CD8-positive, alpha-beta memory T cell (primary cell): ENCODE data around the gene KLHL4. TPM values are rescaled to one million over a fixed set of nuclear protein-coding genes. Genes with fewer than 3 reads are reported as not detected.
"Not testable (repeated sequence)": the region's sequence is repeated elsewhere in the genome, so short reads cannot be mapped to it uniquely, and the experiment has no call there.

Experiments used
- CTCF ChIA-PET: fragments of 350-600 bp; sonication (Branson Sonifier 250); formaldehyde crosslinking; loops from one replicate; lab custom pipeline; 2021; ENCODE audit warnings: antibody characterized with exemption; lab: Charles Lee
- POLR2A ChIA-PET: fragments of 350-600 bp; sonication (Branson Sonifier 250); formaldehyde crosslinking; loops from one replicate; lab custom pipeline; 2021; ENCODE audit warnings: antibody characterized with exemption; lab: Charles Lee
- DNase-seq, 5 donors: peaks; one replicate each; pipeline versions ENCODE4 v3.0.0 to v3.0.0-alpha.2; 2020 to 2022; ENCODE audit warnings: mixed read lengths in 1 of 5
- H3K27ac ChIP-seq: one replicate; pipeline ENCODE4 v1.7.0; 2013; ENCODE audit warnings: low read depth, mild to moderate bottlenecking, low read length, moderate library complexity
- H3K27me3 ChIP-seq: 2 replicates; pipeline ENCODE4 v1.7.0; 2013; ENCODE audit warnings: low read length, mild to moderate bottlenecking; ENCODE audit not compliant: insufficient read depth, poor library complexity, severe bottlenecking
- H3K36me3 ChIP-seq: 2 replicates; pipeline ENCODE4 v1.7.0; 2013; ENCODE audit warnings: mild to moderate bottlenecking, low read length, moderate library complexity; ENCODE audit not compliant: insufficient read depth
- H3K4me1 ChIP-seq: 2 replicates; pipeline ENCODE4 v1.7.0; 2013; ENCODE audit warnings: mild to moderate bottlenecking, low read length, moderate library complexity; ENCODE audit not compliant: insufficient read depth
- H3K4me3 ChIP-seq: 2 replicates; pipeline ENCODE4 v1.7.0; 2013; ENCODE audit warnings: mild to moderate bottlenecking, low read length
- H3K9me3 ChIP-seq: 2 replicates; pipeline ENCODE4 v1.7.0; 2013; ENCODE audit warnings: mild to moderate bottlenecking, low read length
- H3K27ac Mint-ChIP-seq, 8 donors: one replicate each; pipeline ENCODE4 v1.8.0; 2020 to 2021; ENCODE audit warnings: mixed read lengths in 8 of 8, mild to moderate bottlenecking in 6 of 8, inconsistent platforms in 3 of 8, moderate library complexity in 3 of 8
- H3K27me3 Mint-ChIP-seq, 2 donors: one replicate each; pipeline ENCODE4 v1.8.0; 2020 to 2021; ENCODE audit warnings: mixed read lengths in 2 of 2, mild to moderate bottlenecking in 1 of 2, moderate library complexity in 1 of 2
- H3K36me3 Mint-ChIP-seq, 3 donors: one replicate each; pipeline ENCODE4 v1.8.0; 2020 to 2021; ENCODE audit warnings: mixed read lengths in 3 of 3, inconsistent platforms in 1 of 3, mild to moderate bottlenecking in 1 of 3
- H3K4me1 Mint-ChIP-seq, 3 donors: one replicate each; pipeline ENCODE4 v1.8.0; 2020 to 2021; ENCODE audit warnings: mixed read lengths in 3 of 3, inconsistent platforms in 1 of 3, mild to moderate bottlenecking in 1 of 3
- H3K4me3 Mint-ChIP-seq, 7 donors: one replicate each; pipeline ENCODE4 v1.8.0; 2020 to 2021; ENCODE audit warnings: mixed read lengths in 7 of 7, mild to moderate bottlenecking in 6 of 7, moderate library complexity in 4 of 7, inconsistent platforms in 2 of 7
- H3K9me3 Mint-ChIP-seq, 5 donors: one replicate each; pipeline ENCODE4 v1.8.0; 2020 to 2022; ENCODE audit warnings: mixed read lengths in 5 of 5, mild to moderate bottlenecking in 3 of 5, moderate library complexity in 2 of 5, inconsistent platforms in 1 of 5
- polyA plus RNA-seq: library from polyadenylated mRNA; unstranded; fragments of 300-500 nt; fragmentation: Illumina TruSeq; gene quantifications from one replicate; pipeline ENCODE4 v1.2.3, GENCODE V29; 2021
- total RNA-seq, 2 experiments: library from RNA; stranded (reverse); gene quantifications; one replicate each; pipeline ENCODE4 v1.2.3, GENCODE V29; 2021

The KLHL4 gene
- total and polyA plus RNA-seq, 3 experiments from 2014 or later = 0.18 to 0.43 (median 0.28) TPM

GRCh38 chrX:87679849-87680248 lies 162.2 kb downstream of the KLHL4 start:
- Histone ChIP-seq H3K27ac (no peak overlapping the region), H3K4me1 (no peaks in the 10 kb centered on the region), H3K36me3 (no peaks in the 10 kb centered on the region), H3K27me3 (no peaks in the 10 kb centered on the region), H3K4me3 (no peak overlapping the region), H3K9me3 (no peaks in the 10 kb centered on the region)
- Mint-ChIP-seq H3K36me3 (no peaks in the 10 kb centered on the region), H3K27me3 (peaks cover 0 to 3% of the 10 kb centered on the region in 2 donors), H3K4me1 (no peaks in the 10 kb centered on the region), H3K27ac (no peak overlapping the region), H3K9me3 (peaks cover 0 to 4% (median 0%) of the 10 kb centered on the region in 5 donors), H3K4me3 (no peak overlapping the region)
- ChIA-PET CTCF (no interaction called here), POLR2A (no interaction called here)
- no peak for DNase-seq

GRCh38 chrX:87687703-87688102 lies 170.1 kb downstream of the KLHL4 start:
- no peaks in the 10 kb centered on the region for H3K9me3 ChIP-seq
- H3K4me1 Mint-ChIP-seq = no peaks in the 10 kb centered on the region
- DNase-seq = no peak
- POLR2A ChIA-PET = no interaction called here
- H3K27me3 ChIP-seq = no peaks in the 10 kb centered on the region
- no peak overlapping the region for H3K4me3 Mint-ChIP-seq
- H3K36me3 ChIP-seq = no peaks in the 10 kb centered on the region
- CTCF ChIA-PET = no interaction called here
- no peak overlapping the region for H3K4me3 ChIP-seq
- H3K36me3 Mint-ChIP-seq = no peaks in the 10 kb centered on the region
- no peaks in the 10 kb centered on the region for H3K4me1 ChIP-seq
- H3K27ac ChIP-seq = no peak overlapping the region
- H3K9me3 Mint-ChIP-seq = peaks cover 0 to 2% (median 1%) of the 10 kb centered on the region in 5 donors
- no peak overlapping the region for H3K27ac Mint-ChIP-seq
- peaks cover 0 to 2% of the 10 kb centered on the region in 2 donors for H3K27me3 Mint-ChIP-seq

GRCh38 chrX:87688113-87688748 lies 170.6 kb downstream of the KLHL4 start:
- H3K27me3 Mint-ChIP-seq, H3K9me3 Mint-ChIP-seq, H3K4me3 Mint-ChIP-seq, DNase-seq, H3K27me3 ChIP-seq, H3K9me3 ChIP-seq, H3K27ac ChIP-seq, H3K4me3 ChIP-seq, H3K4me1 ChIP-seq, H3K27ac Mint-ChIP-seq, CTCF ChIA-PET, H3K36me3 Mint-ChIP-seq, H3K4me1 Mint-ChIP-seq, POLR2A ChIA-PET, H3K36me3 ChIP-seq: not testable (repeated sequence)

GRCh38 chrX:87689218-87689617 lies 171.6 kb downstream of the KLHL4 start:
- H3K36me3 ChIP-seq, H3K9me3 ChIP-seq, POLR2A ChIA-PET, H3K9me3 Mint-ChIP-seq, H3K27me3 ChIP-seq, H3K4me1 ChIP-seq, H3K27me3 Mint-ChIP-seq, H3K27ac ChIP-seq, H3K4me3 Mint-ChIP-seq, H3K36me3 Mint-ChIP-seq, H3K4me1 Mint-ChIP-seq, H3K27ac Mint-ChIP-seq, DNase-seq, H3K4me3 ChIP-seq, CTCF ChIA-PET: not testable (repeated sequence)

GRCh38 chrX:87693204-87693603 lies 175.6 kb downstream of the KLHL4 start:
- Histone ChIP-seq H3K36me3 (no peaks in the 10 kb centered on the region), H3K9me3 (no peaks in the 10 kb centered on the region), H3K4me3 (no peak overlapping the region), H3K27ac (no peak overlapping the region), H3K27me3 (no peaks in the 10 kb centered on the region), H3K4me1 (no peaks in the 10 kb centered on the region)
- no peaks in the 10 kb centered on the region for H3K27me3 Mint-ChIP-seq
- ChIA-PET CTCF (no interaction called here), POLR2A (no interaction called here)
- peaks cover 0 to 2% (median 0%) of the 10 kb centered on the region in 5 donors for H3K9me3 Mint-ChIP-seq
- H3K27ac Mint-ChIP-seq = no peak overlapping the region
- H3K4me1 Mint-ChIP-seq = no peaks in the 10 kb centered on the region
- DNase-seq = no peak
- no peak overlapping the region for H3K4me3 Mint-ChIP-seq
- H3K36me3 Mint-ChIP-seq = no peaks in the 10 kb centered on the region

GRCh38 chrX:87697409-87697808 lies 179.8 kb downstream of the KLHL4 start:
- Mint-ChIP-seq H3K9me3 (no peaks in the 10 kb centered on the region), H3K4me3 (no peak overlapping the region), H3K4me1 (no peaks in the 10 kb centered on the region), H3K36me3 (no peaks in the 10 kb centered on the region), H3K27ac (no peak overlapping the region), H3K27me3 (no peaks in the 10 kb centered on the region)
- no peaks in the 10 kb centered on the region for H3K27me3 ChIP-seq
- no peaks in the 10 kb centered on the region for H3K9me3 ChIP-seq
- no peak for DNase-seq
- CTCF ChIA-PET = no interaction called here
- no peaks in the 10 kb centered on the region for H3K36me3 ChIP-seq
- H3K27ac ChIP-seq = no peak overlapping the region
- H3K4me1 ChIP-seq = no peaks in the 10 kb centered on the region
- H3K4me3 ChIP-seq = no peak overlapping the region
- POLR2A ChIA-PET = no interaction called here

- peaks cover 0 to 6% (median 3%) of the 10 kb centered on the region in 5 donors for H3K9me3 Mint-ChIP-seq
- H3K27ac ChIP-seq = no peak overlapping the region
- no peaks in the 10 kb centered on the region for H3K36me3 Mint-ChIP-seq
- peaks cover 0 to 2% of the 10 kb centered on the region in 2 donors for H3K27me3 Mint-ChIP-seq
- no peaks in the 10 kb centered on the region for H3K4me1 Mint-ChIP-seq
- H3K4me1 ChIP-seq = no peaks in the 10 kb centered on the region
- H3K4me3 ChIP-seq = no peak overlapping the region
- H3K9me3 ChIP-seq = no peaks in the 10 kb centered on the region
- ChIA-PET POLR2A (no interaction called here), CTCF (no interaction called here)
- H3K36me3 ChIP-seq = no peaks in the 10 kb centered on the region
- no peak overlapping the region for H3K4me3 Mint-ChIP-seq
- H3K27me3 ChIP-seq = no peaks in the 10 kb centered on the region
- H3K27ac Mint-ChIP-seq = no peak overlapping the region
- DNase-seq = no peak
These were observed 185.2 kb downstream of the KLHL4 start for GRCh38 chrX:87702795-87703194.

- DNase-seq, POLR2A ChIA-PET, H3K36me3 ChIP-seq, H3K27me3 ChIP-seq, H3K27ac Mint-ChIP-seq, H3K4me1 ChIP-seq, H3K4me3 Mint-ChIP-seq, CTCF ChIA-PET, H3K36me3 Mint-ChIP-seq, H3K4me1 Mint-ChIP-seq, H3K27ac ChIP-seq, H3K9me3 ChIP-seq, H3K27me3 Mint-ChIP-seq, H3K4me3 ChIP-seq, H3K9me3 Mint-ChIP-seq: not testable (repeated sequence)
These were observed 185.9 kb downstream of the KLHL4 start for GRCh38 chrX:87703469-87703868.
